IMR-90 (cell line): ENCODE data around the gene EFCAB10. TPM values are rescaled to one million over a fixed set of nuclear protein-coding genes. Genes with fewer than 3 reads are reported as not detected.

ENCODE experiments used
- ATAC-seq: fragments of 200-7000 bp; cut with Tn5 transposase; 2 replicates; pipeline ENCODE4 v1.9.1; 2020; ENCODE audit warnings: low read depth, mild to moderate bottlenecking, moderate library complexity
- BruUV-seq: library from RNA; stranded (reverse); fragments of 400-500 nt; replicated peaks from 2 replicates; lab custom pipeline; 2021; lab: Mats Ljungman, UMichigan
- CTCF ChIA-PET: fragments of 300-600 bp; formaldehyde crosslinking; extraction: SDS; loops from one replicate; lab custom pipeline; 2021; ENCODE audit warnings: antibody characterized with exemption; lab: Yijun Ruan, JAX
- POLR2A ChIA-PET: fragments of 300-600 bp; sonication (Branson Sonifier 250); formaldehyde crosslinking; loops from one replicate; lab custom pipeline; 2022; ENCODE audit warnings: antibody characterized with exemption; ENCODE audit not compliant: unreplicated experiment; lab: Charles Lee
- DNase-seq: peaks from one replicate; pipeline ENCODE4 v3.0.0; 2013
- H2AFZ ChIP-seq: replicated peaks from 2 replicates; pipeline ENCODE3; 2013; ENCODE audit warnings: low read length, mild to moderate bottlenecking; ENCODE audit not compliant: poor library complexity
- H2AK5ac ChIP-seq: 2 replicates; pipeline ENCODE4 v1.6.1; 2013; ENCODE audit warnings: low read depth, low read length, inconsistent platforms
- H2AK9ac ChIP-seq: replicated peaks from 2 replicates; pipeline ENCODE3; 2013; ENCODE audit warnings: mild to moderate bottlenecking, low read depth, low read length, moderate library complexity; ENCODE audit not compliant: poor library complexity
- H2BK120ac ChIP-seq: 2 replicates; pipeline ENCODE4 v1.6.1; 2013; ENCODE audit warnings: low read depth, low read length, inconsistent platforms
- H2BK15ac ChIP-seq: 3 replicates; pipeline ENCODE4 v1.6.1; 2013; ENCODE audit warnings: low read depth, low read length, inconsistent platforms
- H2BK20ac ChIP-seq: 2 replicates; pipeline ENCODE4 v1.6.1; 2013; ENCODE audit warnings: low read depth, mild to moderate bottlenecking, inconsistent platforms, low read length, moderate library complexity
- H2BK5ac ChIP-seq: 2 replicates; pipeline ENCODE4 v1.6.1; 2013; ENCODE audit warnings: mild to moderate bottlenecking, low read depth, low read length, inconsistent platforms; ENCODE audit not compliant: poor library complexity, severe bottlenecking
- H3K14ac ChIP-seq: replicated peaks from 2 replicates; pipeline ENCODE4 v1.6.1; 2013; ENCODE audit warnings: low read depth, low read length, inconsistent platforms
- H3K18ac ChIP-seq: 2 replicates; pipeline ENCODE4 v1.6.1; 2013; ENCODE audit warnings: low read depth, low read length, control low read depth
- H3K23ac ChIP-seq: 2 replicates; pipeline ENCODE4 v1.6.1; 2013; ENCODE audit warnings: low read depth, low read length, inconsistent platforms
- H3K27ac ChIP-seq: 2 replicates; pipeline ENCODE4 v1.5.1; 2013; ENCODE audit warnings: mild to moderate bottlenecking, control low read depth, low read length; ENCODE audit not compliant: insufficient read depth
- H3K27me3 ChIP-seq: 2 replicates; pipeline ENCODE4 v1.6.1; 2013; ENCODE audit warnings: low read length; ENCODE audit not compliant: control insufficient read depth, insufficient read depth
- H3K36me3 ChIP-seq: 2 replicates; pipeline ENCODE4 v1.6.1; 2013; ENCODE audit warnings: low read length, mixed read lengths; ENCODE audit not compliant: control insufficient read depth, insufficient read depth
- H3K4ac ChIP-seq: 2 replicates; pipeline ENCODE4 v1.6.1; 2013; ENCODE audit warnings: low read depth, low read length, inconsistent platforms
- H3K4me1 ChIP-seq: 2 replicates; pipeline ENCODE4 v1.6.1; 2013; ENCODE audit warnings: low read length, mixed read lengths; ENCODE audit not compliant: control insufficient read depth, insufficient read depth
- H3K4me2 ChIP-seq: 2 replicates; pipeline ENCODE4 v1.6.1; 2013; ENCODE audit warnings: low read depth, mild to moderate bottlenecking, control low read depth, low read length, moderate library complexity
- H3K4me3 ChIP-seq: 2 replicates; pipeline ENCODE4 v1.5.1; 2013; ENCODE audit warnings: low read depth, mild to moderate bottlenecking, control low read depth, low read length, moderate library complexity; ENCODE audit not compliant: insufficient read depth
- H3K56ac ChIP-seq: 2 replicates; pipeline ENCODE4 v1.6.1; 2013; ENCODE audit warnings: low read length, inconsistent platforms; ENCODE audit not compliant: insufficient read depth; ENCODE audit errors: extremely low read depth
- H3K79me1 ChIP-seq, 2 experiments: 2 replicates each; pipeline ENCODE4 v1.6.1; 2013; ENCODE audit warnings: low read length in 2 of 2, inconsistent platforms in 1 of 2, low read depth in 1 of 2
- H3K9ac ChIP-seq: 2 replicates; pipeline ENCODE4 v1.6.1; 2013; ENCODE audit warnings: low read depth, low read length, control low read depth
- H3K9me1 ChIP-seq: 2 replicates; pipeline ENCODE4 v1.6.1; 2013; ENCODE audit warnings: low read length, inconsistent platforms; ENCODE audit not compliant: insufficient read depth
- H3K9me3 ChIP-seq: 2 replicates; pipeline ENCODE4 v1.6.1; 2013; ENCODE audit warnings: low read length; ENCODE audit not compliant: control insufficient read depth, insufficient read depth
- H4K20me1 ChIP-seq: 2 replicates; pipeline ENCODE4 v1.6.1; 2013; ENCODE audit warnings: low read length, inconsistent platforms; ENCODE audit not compliant: insufficient read depth
- H4K5ac ChIP-seq: 2 replicates; pipeline ENCODE4 v1.6.1; 2013; ENCODE audit warnings: mild to moderate bottlenecking, low read depth, low read length, control low read depth
- H4K8ac ChIP-seq, 2 experiments: 2 replicates each; pipeline ENCODE4 v1.6.1; 2013; ENCODE audit warnings: low read depth in 2 of 2, low read length in 2 of 2, control low read depth in 1 of 2, inconsistent platforms in 1 of 2
- H4K91ac ChIP-seq: 2 replicates; pipeline ENCODE4 v1.6.1; 2013; ENCODE audit warnings: low read depth, low read length, inconsistent platforms; ENCODE audit not compliant: insufficient read depth
- BHLHE40 ChIP-seq: fragments of 150-350 bp; IDR thresholded peaks from 2 replicates; pipeline ENCODE4 v1.6.1; 2016; ENCODE audit warnings: mild to moderate bottlenecking, low read depth, low read length
- CTCF ChIP-seq: conservative IDR thresholded peaks from 2 replicates; pipeline ENCODE4 v1.5.1; 2012; ENCODE audit warnings: mild to moderate bottlenecking, low read depth, low read length, improper control_type of control experiment
- MAZ ChIP-seq: IDR thresholded peaks from 2 replicates; pipeline ENCODE4 v1.6.1; 2012; ENCODE audit warnings: low read depth, mild to moderate bottlenecking, low read length, improper control_type of control experiment, moderate library complexity, borderline replicate concordance
- MXI1 ChIP-seq: IDR thresholded peaks from 2 replicates; pipeline ENCODE4 v1.6.1; 2012; ENCODE audit warnings: low read depth, mild to moderate bottlenecking, low read length, moderate library complexity, borderline replicate concordance
- NFE2L2 ChIP-seq: fragments of 150-350 bp; IDR thresholded peaks from 2 replicates; pipeline ENCODE4 v1.6.1; 2016; ENCODE audit warnings: low read depth, mild to moderate bottlenecking, low read length
- POLR2A ChIP-seq: IDR thresholded peaks from 2 replicates; pipeline ENCODE4 v1.6.1; 2012; ENCODE audit warnings: mild to moderate bottlenecking, low read depth, low read length
- RAD21 ChIP-seq: IDR thresholded peaks from 2 replicates; pipeline ENCODE4 v1.6.1; 2012; ENCODE audit warnings: low read length, improper control_type of control experiment
- SMC3 ChIP-seq: fragments of 150-350 bp; IDR thresholded peaks from 2 replicates; pipeline ENCODE4 v1.6.1; 2016; ENCODE audit warnings: low read depth, mild to moderate bottlenecking, antibody characterized with exemption, low read length, moderate library complexity
- USF2 ChIP-seq: fragments of 150-350 bp; IDR thresholded peaks from 2 replicates; pipeline ENCODE4 v1.6.1; 2017; ENCODE audit warnings: mild to moderate bottlenecking, antibody characterized with exemption, low read length, low read depth
- WGBS, 2 experiments: methylation state at CpG; one replicate each; pipeline versions ENCODE4 v1.1.5 to v1.1.7; 2013; ENCODE audit warnings: missing lambda C conversion rate in 2 of 2; ENCODE audit not compliant: insufficient read length in 1 of 2; ENCODE audit errors: extremely low coverage in 2 of 2; 5-methylcytosine and 5-hydroxymethylcytosine counted together
- dilution Hi-C: fragments of 300-500 bp; cut with HindIII; formaldehyde crosslinking; loops from one replicate; pipeline ENCODE4 v1.14.3; 2018; ENCODE audit warnings: low sequenced_read_pairs; ENCODE audit not compliant: unreplicated experiment
- in situ Hi-C: fragments of 300-500 bp; cut with MboI; formaldehyde crosslinking; loops from 3 replicates; pipeline ENCODE4 v1.14.3; 2019; ENCODE audit warnings: low sequenced_read_pairs, inconsistent platforms, mixed read lengths
- intact Hi-C: fragments of 100-400 bp; cut with micrococcal nuclease; formaldehyde crosslinking; loops from 2 replicates; pipeline ENCODE4 v1.10.0; 2022
- polyA plus RNA-seq, 3 experiments: library from polyadenylated mRNA; depleted of rRNA; stranded (reverse); fragments of >200 nt; gene quantifications; 2 replicates each; pipeline ENCODE4 v1.2.3, GENCODE V29; 2012; ENCODE audit warnings: low replicate concordance in 1 of 3
- total RNA-seq: library from RNA; depleted of rRNA; stranded (reverse); fragments of >200 nt; gene quantifications from 2 replicates; pipeline ENCODE4 v1.2.3, GENCODE V29; 2012

EFCAB10 gene
- total and polyA plus RNA-seq, 2 of the 4 experiments (the other 2 are of a cell fraction) = not detected

DNA sequence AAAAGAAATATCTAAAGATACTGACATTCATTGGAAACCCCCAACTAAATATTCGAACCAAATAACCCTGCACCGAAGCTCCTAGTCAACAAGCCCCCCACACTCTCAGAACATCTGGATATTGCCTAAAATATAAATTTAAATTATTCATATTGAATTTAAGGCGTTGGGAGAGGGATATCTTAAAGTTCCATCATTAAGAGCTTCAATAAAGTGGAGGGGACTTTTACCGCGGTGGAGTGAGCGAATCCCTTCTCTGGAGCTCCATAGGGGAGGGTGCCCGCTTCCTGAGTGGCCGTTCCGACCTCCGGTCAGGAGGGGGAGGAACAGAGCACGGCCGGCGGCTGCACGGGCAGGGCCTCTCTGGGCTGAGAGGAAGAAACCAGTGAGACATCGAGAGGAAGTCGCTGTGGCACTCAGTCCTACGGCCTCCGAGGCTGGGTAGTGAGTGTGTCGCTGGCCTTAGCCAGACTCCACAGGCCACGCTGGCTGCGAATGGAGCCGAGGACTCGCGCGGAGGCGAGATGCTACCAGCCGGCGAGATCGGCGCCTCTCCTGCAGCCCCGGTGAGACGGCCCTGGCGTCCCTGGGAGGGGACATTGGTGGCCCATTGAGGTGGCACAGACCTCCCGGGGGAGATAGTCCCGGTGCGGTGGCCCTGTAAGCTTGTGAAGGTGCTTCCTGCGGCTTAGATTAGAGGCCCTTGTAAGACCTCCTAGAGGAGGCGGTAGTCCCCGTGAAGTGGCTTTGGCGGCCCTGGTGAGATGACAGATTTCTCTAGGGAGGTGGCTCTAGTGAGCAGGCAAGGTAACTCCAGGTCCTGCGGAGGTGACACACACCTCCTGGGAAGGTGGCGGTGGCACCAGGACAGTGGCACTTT lies 49.3 kb downstream of the EFCAB10 start, which contains the start of gene RINT1:
RINT1 (plus strand) TSS at position 410 of the 880 bp plus-strand sequence; CDS start at position 525, 115 bp downstream.
- Histone ChIP-seq H3K4me2 (peak within 1 kb of the TSS; percentile 98), H3K14ac (peak within 1 kb of the TSS; percentile 90), H3K9me3 (no peaks in the 10 kb centered on the region), H3K9ac (peak within 1 kb of the TSS; percentile 99), H4K91ac (peak within 1 kb of the TSS; percentile 39), H3K36me3 (peaks cover 3% of the 10 kb centered on the region), H3K27ac (peak within 1 kb of the TSS; percentile 94), H2AK9ac (peak within 1 kb of the TSS; percentile 63), H3K9me1 (peaks cover 8% of the 10 kb centered on the region), H3K4me1 (peaks cover 2% of the 10 kb centered on the region; the same call in 1 of the 2 replicates), H2BK15ac (peak within 1 kb of the TSS; percentile 22; the same call in 1 of the 3 replicates), H2BK20ac (no peak within 1 kb of the TSS), H4K20me1 (no peaks in the 10 kb centered on the region), H2AK5ac (peak within 1 kb of the TSS; percentile 85), H4K8ac (peak within 1 kb of the TSS; percentile 73 to 90), H3K79me1 (peaks cover 13 to 34% of the 10 kb centered on the region in 2 experiments), H3K56ac (peak within 1 kb of the TSS; percentile 77), H3K4me3 (peak within 1 kb of the TSS; percentile 95), H2BK5ac (peak within 1 kb of the TSS; percentile 77), H3K27me3 (no peaks in the 10 kb centered on the region), H3K18ac (peak within 1 kb of the TSS; percentile 75), H3K4ac (peak within 1 kb of the TSS; percentile 85), H2AFZ (peak within 1 kb of the TSS; percentile 96), H4K5ac (peak within 1 kb of the TSS; percentile 96), H2BK120ac (no peak within 1 kb of the TSS), H3K23ac (peak within 1 kb of the TSS; percentile 87)
- POLR2A ChIA-PET = interaction anchor here (0.6 kb wide), 1 partner anchor 555 kb away, joined by 4 read pairs; no protein-coding TSS in a partner anchor
- in situ Hi-C loops (no loop called here), intact Hi-C loops (no loop called here), dilution Hi-C loops (no loop called here)
- DNase-seq (peak; percentile 91), ATAC-seq (peak; percentile 100)
- TF ChIP-seq RAD21 = peak; percentile 36
- peak; percentile 90 for TF ChIP-seq BHLHE40
- TF ChIP-seq SMC3 = peak; percentile 25; the same call in 1 of the 2 replicates
- TF ChIP-seq NFE2L2 = no peak
- peak; percentile 86 for TF ChIP-seq CTCF
- TF ChIP-seq MAZ = peak; percentile 84; the same call in 1 of the 2 replicates
- peak; percentile 74; the same call in 1 of the 2 replicates for TF ChIP-seq MXI1
- peak; percentile 95 for TF ChIP-seq POLR2A
- no peak for TF ChIP-seq USF2
- BruUV-seq = no TSS peak
- 3% methylated on average over 14 of the region's 42 CpGs; no CpG with 5 or more reads in 1 of the 2 experiments for WGBS, 2 experiments
- CTCF ChIA-PET = interaction anchor here (0.7 to 1.1 kb wide), 4 partner anchors 8 to 20 kb away, joined by 3 to 5 read pairs (median 4); no protein-coding TSS in a partner anchor
